Activated CD4-positive, alpha-beta T cell treated with anti-CD3 and anti-CD28 coated beads, Interleukin-2, amount 50 U/mL, for 16 hours (primary cell): ENCODE measurements around the gene CXorf65.

Source experiments
- DNase-seq: peaks from one replicate; pipeline ENCODE4 v3.0.0-alpha.2; 2020

The CXorf65 gene

GRCh38 chrX:71105628-71106027, 912 bp downstream of the CXorf65 start:
- no peak for DNase-seq

- peak; percentile 65 for DNase-seq
These were observed 3.2 kb downstream of the CXorf65 start for GRCh38 chrX:71103110-71103983.

GRCh38 chrX:71102292-71102691, 4.2 kb downstream of the CXorf65 start:
- DNase-seq: no peak

- DNase-seq: no peak
These were observed 5.7 kb downstream of the CXorf65 start for GRCh38 chrX:71100581-71101505.

- no peak for DNase-seq
These were observed 6.8 kb downstream of the CXorf65 start for GRCh38 chrX:71099736-71100135.

- DNase-seq: no peak
These were observed 7.5 kb downstream of the CXorf65 start for GRCh38 chrX:71098951-71099506.

GRCh38 chrX:71098302-71098701, 8.2 kb downstream of the CXorf65 start:
- peak; percentile 73 for DNase-seq

GRCh38 chrX:71096760-71097032, 9.8 kb downstream of the CXorf65 start:
- no peak for DNase-seq

- no peak for DNase-seq
These were observed 10.4 kb downstream of the CXorf65 start for GRCh38 chrX:71095981-71096759.

- peak; percentile 92 for DNase-seq
These were observed 11.0 kb downstream of the CXorf65 start, which contains the start of gene FOXO4 for GRCh38 chrX:71095555-71095980. TSS of gene FOXO4 (plus strand) at chrX:71095851. CDS start at chrX:71096529, 678 bp downstream.

GRCh38 chrX:71095033-71095432, 11.5 kb downstream of the CXorf65 start:
- DNase-seq: no peak

GRCh38 chrX:71091263-71091662, 15.3 kb downstream of the CXorf65 start:
- no peak for DNase-seq

- DNase-seq: no peak
These were observed 20.6 kb downstream of the CXorf65 start for GRCh38 chrX:71085900-71086299.

- DNase-seq: no peak
These were observed 23.7 kb downstream of the CXorf65 start for GRCh38 chrX:71082822-71083221.

- DNase-seq: no peak
These were observed 24.4 kb downstream of the CXorf65 start for GRCh38 chrX:71082124-71082647.

- no peak for DNase-seq
These were observed 25.0 kb downstream of the CXorf65 start for GRCh38 chrX:71081330-71082123.

GRCh38 chrX:71070531-71070930, 36.0 kb downstream of the CXorf65 start:
- DNase-seq: no peak

GRCh38 chrX:71068044-71068918, 38.3 kb downstream of the CXorf65 start, which contains the start of gene SNX12:
TSS of gene SNX12 (minus strand) at chrX:71068334. CDS start at chrX:71068306, 28 bp downstream.
- peak; percentile 93 for DNase-seq

GRCh38 chrX:71067712-71068043, 38.9 kb downstream of the CXorf65 start:
- no peak for DNase-seq

- DNase-seq: no peak
These were observed 39.5 kb downstream of the CXorf65 start for GRCh38 chrX:71067089-71067488.
